ENCODE data around the gene ZFP36L1. TPM values are rescaled to one million over a fixed set of nuclear protein-coding genes. Genes with fewer than 3 reads are reported as not detected.

Gene ZFP36L1
- total RNA-seq, 1 donor = 24.2 TPM

DNA sequence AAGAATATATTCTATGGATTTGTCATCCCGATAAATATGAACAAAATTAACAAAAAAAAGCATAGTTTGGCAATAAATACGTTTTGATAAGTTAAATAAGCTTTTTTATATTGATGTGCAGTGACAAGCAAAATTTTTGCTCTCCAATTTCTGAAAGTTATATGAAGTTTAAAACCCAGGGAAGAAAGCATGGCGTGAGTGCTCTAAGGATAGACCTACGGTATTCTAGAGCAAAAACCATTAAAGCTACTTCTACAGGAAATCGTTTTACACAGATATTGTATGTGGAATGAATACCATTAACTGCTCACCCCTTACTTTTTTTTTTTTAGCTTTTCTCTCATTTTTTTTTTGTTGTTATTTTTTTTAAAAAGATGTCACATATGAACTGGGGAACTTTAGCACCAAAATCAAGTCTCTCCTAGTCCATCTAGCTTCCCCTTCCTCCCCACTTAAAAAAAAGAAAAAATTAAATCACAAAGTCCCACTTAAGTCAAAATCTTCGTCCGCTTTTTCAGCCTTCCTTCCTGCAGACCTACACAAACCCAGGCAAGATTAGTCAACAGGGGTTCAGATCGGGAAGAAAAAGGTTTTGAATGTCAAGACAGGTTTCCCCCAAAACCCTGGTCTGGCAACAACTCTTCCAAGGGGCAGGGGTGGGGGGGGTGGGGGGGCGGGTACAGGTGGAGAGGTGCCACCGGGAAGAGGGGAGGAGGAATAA is 4.4 kb downstream of the ZFP36L1 start:
- H3K4me3 ChIP-seq (ENCODE audit: low read depth, low read length) = peak overlapping the region; percentile 77
- no peak for DNase-seq (ENCODE audit: low read depth)
- TF ChIP-seq, protein P1, sequence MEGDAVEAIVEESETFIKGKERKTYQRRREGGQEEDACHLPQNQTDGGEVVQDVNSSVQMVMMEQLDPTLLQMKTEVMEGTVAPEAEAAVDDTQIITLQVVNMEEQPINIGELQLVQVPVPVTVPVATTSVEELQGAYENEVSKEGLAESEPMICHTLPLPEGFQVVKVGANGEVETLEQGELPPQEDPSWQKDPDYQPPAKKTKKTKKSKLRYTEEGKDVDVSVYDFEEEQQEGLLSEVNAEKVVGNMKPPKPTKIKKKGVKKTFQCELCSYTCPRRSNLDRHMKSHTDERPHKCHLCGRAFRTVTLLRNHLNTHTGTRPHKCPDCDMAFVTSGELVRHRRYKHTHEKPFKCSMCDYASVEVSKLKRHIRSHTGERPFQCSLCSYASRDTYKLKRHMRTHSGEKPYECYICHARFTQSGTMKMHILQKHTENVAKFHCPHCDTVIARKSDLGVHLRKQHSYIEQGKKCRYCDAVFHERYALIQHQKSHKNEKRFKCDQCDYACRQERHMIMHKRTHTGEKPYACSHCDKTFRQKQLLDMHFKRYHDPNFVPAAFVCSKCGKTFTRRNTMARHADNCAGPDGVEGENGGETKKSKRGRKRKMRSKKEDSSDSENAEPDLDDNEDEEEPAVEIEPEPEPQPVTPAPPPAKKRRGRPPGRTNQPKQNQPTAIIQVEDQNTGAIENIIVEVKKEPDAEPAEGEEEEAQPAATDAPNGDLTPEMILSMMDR (IDR thresholded peaks at IDR 0.05; ENCODE audit: insufficient read depth, low read depth, low read length) = no peak

DNA sequence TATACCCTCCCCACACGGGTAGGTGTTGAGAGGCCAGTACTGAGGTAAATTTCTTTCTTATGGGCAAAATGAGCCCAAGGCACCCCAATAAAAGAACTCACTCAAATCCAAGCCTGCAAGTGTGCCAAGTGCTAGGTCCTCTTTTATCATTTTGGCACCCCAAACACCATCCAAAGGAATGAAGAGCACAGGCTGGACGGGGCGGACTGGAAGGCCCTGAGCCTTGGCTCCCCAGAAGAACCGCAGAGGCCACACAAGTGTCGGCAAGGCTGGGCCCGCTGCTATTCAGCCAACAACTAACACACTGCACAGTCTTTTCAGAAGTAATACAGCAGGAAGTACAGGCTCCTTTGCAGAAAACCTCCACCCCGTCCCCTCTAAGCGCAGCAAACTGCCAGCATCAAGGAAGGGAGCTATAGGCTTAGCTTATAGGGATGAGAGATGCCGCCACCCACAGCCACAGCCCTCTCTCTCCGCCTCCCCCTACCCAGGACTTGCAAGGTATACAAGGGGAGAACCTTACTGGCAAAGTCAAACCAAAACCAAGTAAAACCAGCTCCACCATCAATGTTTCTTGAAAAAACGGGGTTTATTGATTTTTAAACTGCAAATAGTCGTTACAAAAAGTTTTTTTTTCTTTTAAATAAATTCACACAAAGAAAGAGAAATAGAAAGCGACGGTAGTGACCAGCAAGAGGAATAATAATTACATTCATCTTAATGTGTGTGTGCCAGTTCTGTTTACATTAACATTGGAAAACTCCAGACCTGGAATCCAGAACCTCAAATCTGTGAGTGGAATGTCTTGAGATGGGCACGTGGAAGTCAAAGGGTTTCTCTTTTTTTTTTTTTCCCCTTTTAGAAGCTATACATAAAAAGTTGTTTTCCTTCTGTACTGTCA is 5.5 kb downstream of the ZFP36L1 start:
- no peak for DNase-seq (ENCODE audit: low read depth)
- TF ChIP-seq, protein P1 (IDR thresholded peaks at IDR 0.05; ENCODE audit: insufficient read depth, low read depth, low read length) = no peak
- H3K4me3 ChIP-seq (ENCODE audit: low read depth, low read length) = peak overlapping the region; percentile 26

DNA sequence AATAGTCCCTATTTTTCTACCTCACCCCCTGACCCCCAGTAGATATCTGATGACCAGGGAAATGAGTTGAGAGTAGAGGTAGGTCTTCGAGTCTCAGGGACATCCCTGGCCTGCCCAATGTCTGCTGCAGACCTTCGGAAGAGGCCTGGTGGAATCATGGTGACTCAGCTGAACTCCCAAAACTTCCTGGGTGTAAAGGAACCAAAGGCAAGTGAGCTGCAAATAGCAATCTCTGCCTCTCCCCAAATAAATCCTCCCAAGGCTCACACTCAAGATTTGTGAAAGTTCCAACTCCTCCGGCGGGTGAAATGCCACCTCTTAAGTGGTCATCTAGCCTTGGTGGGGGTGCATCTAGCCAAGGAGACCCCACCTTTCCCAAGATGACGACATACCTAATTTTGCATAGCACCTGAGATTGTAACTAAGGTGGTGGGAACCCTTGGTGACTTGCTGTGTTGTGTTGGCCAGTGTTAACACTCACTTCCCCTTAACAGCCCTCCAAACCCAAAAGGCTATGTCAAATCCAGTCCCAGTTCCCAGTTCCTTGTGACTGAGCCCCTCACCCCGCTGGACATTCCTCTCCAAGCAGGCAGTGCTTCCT is 6.3 kb downstream of the ZFP36L1 start:
- peak; percentile 90 for DNase-seq (ENCODE audit: low read depth)
- no peak overlapping the region for H3K4me3 ChIP-seq (ENCODE audit: low read depth, low read length)
- TF ChIP-seq, protein P1 (IDR thresholded peaks at IDR 0.05; ENCODE audit: insufficient read depth, low read depth, low read length) = no peak

DNA sequence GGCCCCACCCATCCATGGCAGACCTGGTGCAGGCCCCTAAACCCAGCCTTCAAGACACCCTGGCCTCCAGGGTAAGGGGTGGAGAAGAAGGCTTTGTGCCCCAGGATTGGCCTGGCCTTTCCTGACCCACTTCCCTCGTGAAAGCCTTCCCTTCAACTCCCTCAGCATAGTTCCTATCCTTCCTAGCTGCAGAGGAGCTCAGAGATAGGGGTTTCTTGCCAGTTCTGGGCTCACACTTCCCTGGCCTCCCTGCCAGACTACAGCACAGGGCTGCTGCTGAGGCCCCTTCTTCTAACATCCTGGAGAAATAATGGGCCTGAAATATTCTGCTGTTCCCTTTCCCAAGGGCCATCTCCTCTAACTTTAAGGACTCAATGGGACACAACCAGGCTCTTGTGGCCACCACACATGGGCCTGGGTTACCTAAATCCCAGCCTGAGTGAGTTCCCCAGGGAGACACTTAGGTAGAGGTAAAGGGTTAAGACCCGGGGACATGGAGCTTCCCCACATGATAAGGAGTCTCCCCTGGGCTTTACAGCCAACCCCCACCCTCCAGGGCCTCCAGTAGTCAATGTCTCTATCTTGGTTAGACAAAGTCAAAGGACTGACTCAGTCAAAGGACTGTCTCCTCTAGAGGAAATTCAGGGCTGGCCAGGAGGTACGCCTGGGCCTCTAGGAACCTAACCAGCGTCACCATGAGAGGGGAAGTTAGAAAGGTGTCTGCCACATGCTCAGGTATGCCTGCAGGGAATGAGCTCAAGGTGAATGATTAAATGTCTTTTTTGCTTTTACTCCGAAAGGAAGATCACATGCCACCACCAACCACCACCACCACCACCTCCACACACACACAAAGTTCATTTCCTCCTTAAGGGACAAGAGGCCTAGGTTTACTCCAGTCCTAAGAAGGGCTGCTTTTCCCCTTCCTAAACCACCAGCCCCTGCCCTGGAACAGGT is 7.1 kb downstream of the ZFP36L1 start:
- no peak overlapping the region for H3K4me3 ChIP-seq (ENCODE audit: low read depth, low read length)
- TF ChIP-seq, protein P1 (IDR thresholded peaks at IDR 0.05; ENCODE audit: insufficient read depth, low read depth, low read length) = no peak
- peak; percentile 83 for DNase-seq (ENCODE audit: low read depth)

DNA sequence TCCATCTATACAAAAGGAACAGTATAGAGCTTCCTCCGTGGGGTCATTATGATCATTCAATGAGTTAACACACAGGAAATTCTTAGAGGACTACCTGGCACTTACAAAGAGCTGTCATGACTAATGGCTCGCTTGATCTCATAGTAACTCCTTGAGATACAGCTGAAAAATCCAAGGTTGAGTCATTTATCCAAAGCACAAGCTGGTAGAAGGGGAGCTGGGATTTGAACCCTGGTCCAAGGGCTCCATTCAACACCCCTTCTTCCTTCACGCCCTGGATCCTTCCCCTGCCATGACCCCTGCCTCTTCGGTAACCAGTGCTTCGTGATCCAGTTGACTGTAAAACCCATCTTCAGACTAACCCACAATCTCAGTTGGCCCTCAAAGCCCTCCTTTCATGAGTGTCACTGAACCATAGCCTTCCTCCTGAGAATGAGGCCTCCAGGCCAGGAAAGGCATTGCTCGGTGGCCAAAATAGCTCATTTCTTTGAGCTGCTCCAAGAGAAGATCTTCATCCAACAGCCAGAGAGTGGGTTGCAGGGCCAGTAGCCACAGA is 7.8 kb downstream of the ZFP36L1 start:
- DNase-seq (ENCODE audit: low read depth) = no peak
- no peak overlapping the region for H3K4me3 ChIP-seq (ENCODE audit: low read depth, low read length)
- TF ChIP-seq, protein P1 (IDR thresholded peaks at IDR 0.05; ENCODE audit: insufficient read depth, low read depth, low read length) = no peak
